HUES64 (cell line): ENCODE measurements around the gene CFAP20DC.
"Not testable (repeated sequence)": the region's sequence is repeated elsewhere in the genome, so short reads cannot be mapped to it uniquely, and the experiment has no call there.

Experiments
- H3K27ac ChIP-seq: 2 replicates; pipeline ENCODE4 v1.7.0; 2013; ENCODE audit warnings: low read depth, low read length, inconsistent platforms
- H3K27me3 ChIP-seq: 2 replicates; pipeline ENCODE4 v1.6.1; 2013; ENCODE audit warnings: mild to moderate bottlenecking, low read length; ENCODE audit not compliant: insufficient read depth
- H3K36me3 ChIP-seq: 2 replicates; pipeline ENCODE4 v1.6.1; 2013; ENCODE audit warnings: mild to moderate bottlenecking, low read length; ENCODE audit not compliant: insufficient read depth
- H3K4me1 ChIP-seq: 2 replicates; pipeline ENCODE4 v1.6.1; 2013; ENCODE audit warnings: mild to moderate bottlenecking, low read length, moderate library complexity; ENCODE audit not compliant: insufficient read depth
- H3K4me3 ChIP-seq: 2 replicates; pipeline ENCODE4 v1.5.1; 2013; ENCODE audit warnings: mild to moderate bottlenecking, low read length, moderate library complexity
- H3K9ac ChIP-seq: 2 replicates; pipeline ENCODE4 v1.6.1; 2013; ENCODE audit warnings: mild to moderate bottlenecking, low read depth, low read length
- H3K9me3 ChIP-seq: 2 replicates; pipeline ENCODE4 v1.6.1; 2013; ENCODE audit warnings: low read depth, low read length; ENCODE audit not compliant: insufficient read depth
- WGBS: fragments of 150-250, 120-280 bp; methylation state at CpG from one replicate; pipeline ENCODE4 v1.1.7; 2013; ENCODE audit warnings: missing lambda C conversion rate; 5-methylcytosine and 5-hydroxymethylcytosine counted together

The CFAP20DC gene

GRCh38 chr3:59072681-59073080 lies 22.9 kb upstream of the CFAP20DC start:
- Histone ChIP-seq H3K9me3 (no peaks in the 10 kb centered on the region), H3K9ac (no peak overlapping the region), H3K27me3 (no peaks in the 10 kb centered on the region), H3K4me1 (peaks cover 4% of the 10 kb centered on the region; the same call in 1 of the 2 replicates), H3K4me3 (no peak overlapping the region), H3K36me3 (no peaks in the 10 kb centered on the region), H3K27ac (no peak overlapping the region)
- WGBS: 98% methylated on average over 4 of the region's 6 CpGs

GRCh38 chr3:59069838-59070237 lies 20.0 kb upstream of the CFAP20DC start:
- H3K27ac ChIP-seq: no peak overlapping the region
- no peaks in the 10 kb centered on the region for H3K27me3 ChIP-seq
- peaks cover 4% of the 10 kb centered on the region; the same call in 1 of the 2 replicates for H3K4me1 ChIP-seq
- no peaks in the 10 kb centered on the region for H3K36me3 ChIP-seq
- H3K4me3 ChIP-seq: no peak overlapping the region
- H3K9ac ChIP-seq: no peak overlapping the region
- WGBS: 88% methylated on average over 2 of the region's 2 CpGs
- H3K9me3 ChIP-seq: no peaks in the 10 kb centered on the region

DNA sequence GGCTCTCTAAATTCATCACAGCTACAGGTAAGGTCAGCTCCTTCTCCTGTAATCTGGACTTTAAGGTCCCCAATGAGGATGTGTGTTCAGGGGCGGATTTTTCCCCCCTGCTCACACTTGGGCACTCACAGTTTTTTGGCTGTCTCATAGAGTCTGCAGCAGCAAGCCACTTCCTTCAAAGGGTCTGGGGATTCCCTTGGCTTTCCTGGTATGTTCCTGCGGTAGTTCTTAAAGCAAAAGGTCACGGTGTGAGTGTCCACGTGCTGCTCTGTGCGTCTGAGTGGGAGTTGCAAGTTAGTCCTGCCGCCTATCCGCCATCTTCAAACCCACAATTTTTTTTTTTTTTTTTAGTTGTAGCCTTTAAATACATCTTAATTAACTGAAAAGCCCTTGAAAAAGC lies 15.4 kb upstream of the CFAP20DC start:
- no peak overlapping the region for H3K4me3 ChIP-seq
- H3K9me3 ChIP-seq: no peaks in the 10 kb centered on the region
- H3K9ac ChIP-seq: no peak overlapping the region
- WGBS: 94% methylated on average over 6 of the region's 7 CpGs
- H3K27ac ChIP-seq: no peak overlapping the region
- no peaks in the 10 kb centered on the region for H3K27me3 ChIP-seq
- H3K36me3 ChIP-seq: no peaks in the 10 kb centered on the region
- H3K4me1 ChIP-seq: no peaks in the 10 kb centered on the region

- WGBS: 94% methylated on average over 3 of the region's 3 CpGs
- Histone ChIP-seq H3K27me3 (no peaks in the 10 kb centered on the region), H3K27ac (no peak overlapping the region), H3K36me3 (no peaks in the 10 kb centered on the region), H3K9ac (no peak overlapping the region), H3K4me3 (no peak overlapping the region), H3K4me1 (no peaks in the 10 kb centered on the region), H3K9me3 (no peaks in the 10 kb centered on the region)
Observed at GRCh38 chr3:59064728-59065127, 14.9 kb upstream of the CFAP20DC start.

DNA sequence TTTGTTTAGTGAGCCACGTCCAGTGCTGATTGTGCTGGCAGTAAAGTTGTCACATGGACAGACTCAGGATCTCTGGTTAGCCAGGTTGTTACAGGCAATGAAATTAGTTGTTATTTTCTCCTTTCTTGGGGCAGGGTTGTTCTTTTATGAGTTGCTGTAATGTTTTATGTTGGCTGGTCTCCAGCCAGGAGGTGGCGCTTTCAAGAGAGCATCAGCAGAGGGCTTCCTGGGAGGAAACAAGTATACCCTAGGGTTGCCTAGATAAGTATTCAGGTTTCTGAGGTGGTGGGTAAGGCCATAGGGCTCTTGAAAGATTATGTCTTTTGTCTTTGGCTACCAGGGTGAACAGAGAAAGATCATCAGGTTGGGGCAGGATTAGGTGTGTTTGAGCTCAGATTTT lies 14.5 kb upstream of the CFAP20DC start:
- no peaks in the 10 kb centered on the region for H3K9me3 ChIP-seq
- no peaks in the 10 kb centered on the region for H3K4me1 ChIP-seq
- WGBS: 89% methylated on average over 2 of the region's 2 CpGs
- H3K9ac ChIP-seq: no peak overlapping the region
- no peaks in the 10 kb centered on the region for H3K36me3 ChIP-seq
- H3K4me3 ChIP-seq: no peak overlapping the region
- no peaks in the 10 kb centered on the region for H3K27me3 ChIP-seq
- no peak overlapping the region for H3K27ac ChIP-seq

- Histone ChIP-seq H3K27ac (no peak overlapping the region), H3K4me1 (no peaks in the 10 kb centered on the region), H3K27me3 (no peaks in the 10 kb centered on the region), H3K36me3 (no peaks in the 10 kb centered on the region), H3K4me3 (no peak overlapping the region), H3K9ac (no peak overlapping the region), H3K9me3 (no peaks in the 10 kb centered on the region)
- WGBS: 100% methylated on average over 2 of the region's 2 CpGs
Observed at GRCh38 chr3:59056706-59057105, 6.9 kb upstream of the CFAP20DC start.

DNA sequence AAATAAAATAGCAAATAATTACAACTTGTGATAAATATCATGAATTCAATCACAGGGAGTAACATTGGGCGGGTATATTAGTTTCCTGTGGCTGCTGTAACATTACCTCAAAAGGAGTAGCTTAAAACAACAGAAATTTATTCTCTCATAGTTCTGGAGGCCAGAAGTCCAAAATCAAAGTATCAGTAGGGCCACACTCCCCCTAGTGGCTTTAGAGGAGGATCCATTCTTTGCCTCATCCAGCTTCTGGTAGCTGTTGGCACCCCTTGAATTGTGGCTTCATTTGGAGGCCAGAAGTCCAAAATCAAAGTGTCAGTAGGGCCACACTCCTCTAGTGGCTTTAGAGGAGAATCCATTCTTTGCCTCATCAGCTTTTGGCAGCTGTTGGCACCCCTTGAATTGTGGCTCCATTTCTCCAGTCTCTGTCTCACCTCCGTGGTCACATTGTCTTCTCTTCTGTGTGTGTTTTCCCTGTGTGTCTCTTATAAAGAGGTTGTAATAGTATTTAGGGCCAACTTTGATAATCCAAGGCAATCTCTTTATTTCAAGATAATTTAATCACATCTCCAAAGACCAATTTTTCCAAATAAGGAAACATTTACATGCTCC lies 3.1 kb upstream of the CFAP20DC start:
- Histone ChIP-seq H3K27me3 (no peaks in the 10 kb centered on the region), H3K36me3 (no peaks in the 10 kb centered on the region), H3K9ac (no peak overlapping the region), H3K9me3 (no peaks in the 10 kb centered on the region), H3K27ac (no peak overlapping the region), H3K4me1 (peaks cover 13% of the 10 kb centered on the region; the same call in 1 of the 2 replicates), H3K4me3 (no peak overlapping the region)
- 88% methylated on average over 1 of the region's 2 CpGs for WGBS

DNA sequence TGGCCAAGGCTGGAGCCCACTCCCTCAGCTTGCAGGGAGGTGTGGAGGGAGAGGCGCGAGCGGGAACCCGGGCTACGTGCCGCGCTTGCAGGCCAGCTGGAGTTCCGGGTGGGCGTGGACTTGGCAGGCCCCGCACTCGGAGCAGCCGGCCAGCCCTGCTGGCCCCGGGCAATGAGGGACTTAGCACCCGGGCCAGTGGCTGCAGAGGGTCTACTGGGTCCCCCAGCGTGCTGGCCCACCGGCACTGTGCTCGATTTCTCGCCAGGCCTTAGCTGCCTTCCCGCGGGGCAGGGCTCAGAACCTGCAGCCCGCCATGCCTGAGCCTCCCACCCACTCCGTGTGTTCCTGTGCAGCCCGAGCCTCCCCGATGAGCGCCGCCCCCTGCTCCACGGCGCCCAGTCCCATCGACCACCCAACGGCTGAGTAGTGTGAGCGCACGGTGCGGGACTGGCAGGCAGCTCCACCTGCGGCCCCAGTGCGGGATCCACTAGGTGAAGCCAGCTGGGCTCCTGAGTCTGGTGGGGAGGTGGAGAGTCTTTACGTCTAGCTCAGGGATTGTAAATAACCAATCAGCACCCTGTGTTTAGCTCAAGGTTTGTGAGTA lies 1.1 kb upstream of the CFAP20DC start:
- H3K9me3 ChIP-seq: not testable (repeated sequence)
- WGBS: 96% methylated on average over 36 of the region's 36 CpGs

DNA sequence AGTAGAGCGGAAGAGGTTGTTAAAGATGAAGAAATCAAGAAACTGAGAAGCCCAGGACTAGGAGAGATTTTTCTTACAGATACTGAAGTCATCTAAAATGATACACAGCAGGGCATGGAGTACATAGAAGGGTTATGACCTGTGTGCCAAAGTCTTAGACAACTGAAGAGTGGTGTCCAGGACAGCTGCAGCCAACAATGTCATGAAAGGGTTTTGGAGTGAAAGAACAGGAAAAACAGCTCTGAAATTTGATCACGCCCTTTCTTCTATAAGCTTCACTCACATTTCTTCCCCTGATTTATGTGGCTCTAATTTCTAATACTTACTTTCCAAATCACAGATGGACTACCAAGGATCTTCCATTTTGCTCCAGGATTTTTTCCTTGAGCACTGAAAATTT lies 3.0 kb downstream of the CFAP20DC start:
- Histone ChIP-seq H3K4me3 (no peak overlapping the region), H3K9me3 (no peaks in the 10 kb centered on the region), H3K36me3 (peaks cover 8% of the 10 kb centered on the region; the same call in 1 of the 2 replicates), H3K9ac (no peak overlapping the region), H3K27me3 (no peaks in the 10 kb centered on the region), H3K4me1 (peaks cover 17% of the 10 kb centered on the region; the same call in 1 of the 2 replicates), H3K27ac (no peak overlapping the region)
- WGBS: 87% methylated on average over 2 of the region's 2 CpGs

More for the DNA sequence above, 1.1 kb upstream of the CFAP20DC start:
- not testable (repeated sequence) for H3K4me3 ChIP-seq, H3K27me3 ChIP-seq, H3K9ac ChIP-seq, H3K36me3 ChIP-seq, H3K27ac ChIP-seq
- H3K4me1 ChIP-seq: peaks cover 17% of the 10 kb centered on the region; the same call in 1 of the 2 replicates

DNA sequence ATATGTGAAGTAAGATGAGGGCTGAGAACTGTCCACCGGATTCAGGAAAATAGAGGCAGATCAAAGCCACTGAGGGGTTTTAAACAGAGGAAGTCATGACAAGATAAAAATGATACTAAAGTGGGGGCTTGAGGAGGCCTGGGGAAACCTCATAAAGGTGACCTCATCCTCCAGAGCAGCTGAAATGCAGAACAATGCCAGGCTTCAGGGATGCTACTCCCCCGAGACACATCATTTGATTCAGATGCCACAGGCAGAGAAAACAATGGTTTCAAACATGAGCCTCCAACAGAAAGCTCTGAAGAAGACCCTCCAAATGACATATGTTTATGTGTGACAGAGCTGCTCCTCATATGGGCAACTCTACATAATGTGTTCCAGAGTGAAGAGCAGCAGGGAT lies 6.4 kb downstream of the CFAP20DC start:
- H3K4me1 ChIP-seq: 0 out of 2 replicates have a peak, but pooled peaks cover 5% of the 10 kb centered on the region
- H3K36me3 ChIP-seq: peaks cover 8% of the 10 kb centered on the region; the same call in 1 of the 2 replicates
- H3K9ac ChIP-seq: no peak overlapping the region
- H3K27ac ChIP-seq: no peak overlapping the region
- no peaks in the 10 kb centered on the region for H3K9me3 ChIP-seq
- WGBS: 80% methylated on average over 2 of the region's 2 CpGs
- no peaks in the 10 kb centered on the region for H3K27me3 ChIP-seq
- H3K4me3 ChIP-seq: no peak overlapping the region

- no peak overlapping the region for H3K27ac ChIP-seq
Observed at GRCh38 chr3:59040902-59041301, 8.9 kb downstream of the CFAP20DC start.

More at GRCh38 chr3:59040902-59041301, 8.9 kb downstream of the CFAP20DC start:
- Histone ChIP-seq H3K4me1 (no peaks in the 10 kb centered on the region), H3K4me3 (no peak overlapping the region), H3K27me3 (no peaks in the 10 kb centered on the region), H3K9me3 (no peaks in the 10 kb centered on the region), H3K9ac (no peak overlapping the region), H3K36me3 (0 out of 2 replicates have a peak, but pooled peaks cover 3% of the 10 kb centered on the region)
